ENCODE measurements around the gene MEI1.

DNA sequence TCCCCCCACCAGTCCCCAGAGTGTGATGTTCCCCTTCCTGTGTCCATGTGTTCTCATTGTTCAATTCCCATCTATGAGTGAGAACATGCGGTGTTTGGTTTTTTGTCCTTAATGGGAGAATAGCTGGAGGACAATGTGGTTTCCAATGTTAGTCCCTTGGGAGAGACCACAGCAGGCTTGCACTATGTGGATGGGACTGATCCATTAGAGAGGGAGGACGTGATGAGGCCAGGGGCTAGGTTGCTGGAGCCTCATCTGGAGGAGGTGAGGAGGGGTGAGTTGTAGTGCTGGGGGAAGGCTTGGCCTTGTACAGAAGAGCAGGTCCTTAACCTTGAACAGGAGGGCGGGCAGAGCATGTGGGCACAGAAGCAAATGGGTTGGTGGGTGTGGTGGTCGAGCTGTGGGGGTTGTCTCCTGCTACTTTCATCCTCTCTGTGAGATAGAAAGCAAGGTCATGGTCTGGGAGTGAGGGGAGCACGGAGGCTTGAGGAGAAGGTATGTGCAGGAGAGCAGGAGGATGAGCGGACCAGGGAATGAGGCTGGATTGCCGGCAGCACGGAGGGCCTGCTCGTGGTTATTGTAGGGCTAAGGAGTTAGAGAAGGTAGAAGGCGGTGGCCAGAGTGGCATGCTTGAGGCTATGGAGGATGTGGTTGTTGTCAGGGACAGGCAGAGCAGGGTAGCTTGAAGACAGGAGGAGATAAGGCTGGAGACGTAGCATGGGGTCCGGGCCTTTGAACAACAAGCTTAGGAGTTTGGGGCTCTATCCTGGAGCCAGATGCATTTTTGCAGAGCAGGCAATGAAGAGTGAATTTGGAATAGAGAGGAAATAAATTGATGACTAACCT is 122.4 kb downstream of the MEI1 start:
- TF ChIP-seq, protein P1, sequence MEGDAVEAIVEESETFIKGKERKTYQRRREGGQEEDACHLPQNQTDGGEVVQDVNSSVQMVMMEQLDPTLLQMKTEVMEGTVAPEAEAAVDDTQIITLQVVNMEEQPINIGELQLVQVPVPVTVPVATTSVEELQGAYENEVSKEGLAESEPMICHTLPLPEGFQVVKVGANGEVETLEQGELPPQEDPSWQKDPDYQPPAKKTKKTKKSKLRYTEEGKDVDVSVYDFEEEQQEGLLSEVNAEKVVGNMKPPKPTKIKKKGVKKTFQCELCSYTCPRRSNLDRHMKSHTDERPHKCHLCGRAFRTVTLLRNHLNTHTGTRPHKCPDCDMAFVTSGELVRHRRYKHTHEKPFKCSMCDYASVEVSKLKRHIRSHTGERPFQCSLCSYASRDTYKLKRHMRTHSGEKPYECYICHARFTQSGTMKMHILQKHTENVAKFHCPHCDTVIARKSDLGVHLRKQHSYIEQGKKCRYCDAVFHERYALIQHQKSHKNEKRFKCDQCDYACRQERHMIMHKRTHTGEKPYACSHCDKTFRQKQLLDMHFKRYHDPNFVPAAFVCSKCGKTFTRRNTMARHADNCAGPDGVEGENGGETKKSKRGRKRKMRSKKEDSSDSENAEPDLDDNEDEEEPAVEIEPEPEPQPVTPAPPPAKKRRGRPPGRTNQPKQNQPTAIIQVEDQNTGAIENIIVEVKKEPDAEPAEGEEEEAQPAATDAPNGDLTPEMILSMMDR (conservative IDR thresholded peaks at IDR 0.05; ENCODE audit: low read length), result no peak
- TF ChIP-seq EZH2phosphoT487 (IDR thresholded peaks at IDR 0.05; ENCODE audit: borderline replicate concordance, low read depth, low read length), result no peak

All from OCI-LY7 (cell line).